ENCODE data around the gene SOX6. TPM values are rescaled to one million over a fixed set of nuclear protein-coding genes. Genes with fewer than 3 reads are reported as not detected.
"Not testable (repeated sequence)": the region's sequence is repeated elsewhere in the genome, so short reads cannot be mapped to it uniquely, and the experiment has no call there.

Gene SOX6
- polyA plus RNA-seq, 4 donors = 5.6 to 23.2 (median 21.1) TPM

GRCh38 chr11:16078936-16079335, 277.4 kb downstream of the SOX6 start:
- no peak for DNase-seq (ENCODE audit: low read depth in 4 of 4, low spot score in 3 of 4)

- no peak for DNase-seq (ENCODE audit: low read depth in 4 of 4, low spot score in 3 of 4)
These were observed 285.8 kb downstream of the SOX6 start for GRCh38 chr11:16070573-16070972.

DNA sequence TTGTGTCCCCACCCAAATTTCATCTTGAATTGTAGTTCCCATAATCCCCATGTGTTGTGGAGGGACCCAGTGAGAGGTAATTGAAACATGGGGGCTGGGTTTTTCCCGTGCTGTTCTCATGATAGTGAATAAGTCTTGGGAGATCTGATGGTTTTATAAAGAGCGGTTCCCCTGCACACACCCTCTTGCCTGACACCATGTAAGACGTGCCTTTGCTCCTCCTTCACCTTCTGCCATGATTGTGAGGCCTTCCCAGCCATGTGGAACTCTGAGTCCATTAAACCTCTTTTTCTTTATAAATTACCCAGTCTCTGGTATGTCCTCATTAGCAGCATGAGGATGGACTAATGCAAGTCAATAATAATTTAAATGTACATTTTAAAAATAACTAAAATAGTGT, 289.1 kb downstream of the SOX6 start:
- not testable (repeated sequence) for DNase-seq (ENCODE audit: low read depth in 4 of 4, low spot score in 3 of 4)

DNA sequence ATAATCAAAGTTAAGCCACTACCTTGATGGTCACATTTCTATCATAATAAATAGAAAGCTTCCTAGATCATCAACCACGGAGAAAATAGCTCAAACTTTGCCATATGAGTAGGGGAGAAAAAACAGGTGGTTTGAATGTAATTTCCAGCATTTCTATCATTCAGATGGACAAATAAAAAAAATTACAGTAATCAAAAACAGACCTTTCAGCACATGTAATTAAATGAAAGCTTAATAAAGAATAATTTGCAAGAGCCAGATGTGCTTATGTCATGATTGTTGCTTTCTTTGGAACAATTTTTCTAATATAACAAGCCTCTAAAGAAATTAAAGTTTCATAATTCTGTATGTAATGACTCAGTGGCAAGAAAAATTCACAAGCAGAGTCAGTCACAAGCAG, 297.0 kb downstream of the SOX6 start:
- no peak for DNase-seq (ENCODE audit: low read depth in 4 of 4, low spot score in 3 of 4)

- DNase-seq (ENCODE audit: low read depth in 4 of 4, low spot score in 3 of 4) = peak in 2 of 4 donors; percentile 3 to 12
These were observed 297.7 kb downstream of the SOX6 start for GRCh38 chr11:16058671-16059070.

- no peak for DNase-seq (ENCODE audit: low read depth in 4 of 4, low spot score in 3 of 4)
These were observed 303.6 kb downstream of the SOX6 start for GRCh38 chr11:16052750-16053149.

GRCh38 chr11:16049611-16050010, 306.7 kb downstream of the SOX6 start:
- DNase-seq (ENCODE audit: low read depth in 4 of 4, low spot score in 3 of 4) = no peak

DNA sequence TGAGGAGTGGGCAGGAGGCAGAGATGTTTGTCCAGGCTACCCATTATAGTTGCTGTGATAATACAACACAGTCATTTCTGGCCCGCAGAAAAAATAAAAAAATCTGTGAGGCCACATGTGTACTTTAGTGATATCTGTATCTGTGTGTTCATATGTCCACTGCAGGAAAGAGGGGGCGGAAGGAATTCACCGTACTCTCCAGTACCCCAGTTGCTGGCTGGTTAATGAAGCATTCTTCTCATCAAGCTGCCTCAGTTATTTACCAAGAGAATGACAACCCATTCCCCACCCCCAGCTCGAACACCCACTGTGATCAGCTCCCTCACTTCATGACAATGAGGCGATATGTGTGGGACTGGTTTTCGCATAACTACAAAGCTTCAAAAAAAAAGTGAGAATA, 309.3 kb downstream of the SOX6 start:
- no peak for DNase-seq (ENCODE audit: low read depth in 4 of 4, low spot score in 3 of 4)

GRCh38 chr11:16043617-16044016, 312.7 kb downstream of the SOX6 start:
- DNase-seq (ENCODE audit: low read depth in 4 of 4, low spot score in 3 of 4) = no peak

- DNase-seq (ENCODE audit: low read depth in 4 of 4, low spot score in 3 of 4) = no peak
These were observed 315.1 kb downstream of the SOX6 start for GRCh38 chr11:16041207-16041606.

DNA sequence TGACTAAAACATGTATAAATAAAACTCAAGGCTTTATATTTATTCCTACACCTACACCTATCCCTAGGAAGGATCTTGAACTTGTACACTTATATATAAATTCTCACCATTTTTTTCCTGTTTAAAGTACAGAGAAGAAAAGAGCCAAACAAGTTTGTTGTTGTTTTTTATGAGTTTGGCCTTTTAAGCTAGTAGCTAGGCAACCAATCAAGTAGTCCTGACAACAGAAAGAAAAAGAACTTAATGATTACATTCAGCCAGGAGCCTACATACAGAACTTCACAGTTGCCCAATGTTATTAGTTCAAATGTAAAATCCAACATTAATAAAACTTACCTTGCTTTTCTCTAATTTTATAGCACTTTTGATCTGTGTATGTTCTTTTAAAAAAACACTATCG, 316.2 kb downstream of the SOX6 start:
- no peak for DNase-seq (ENCODE audit: low read depth in 4 of 4, low spot score in 3 of 4)

- DNase-seq (ENCODE audit: low read depth in 4 of 4, low spot score in 3 of 4) = no peak
These were observed 319.2 kb downstream of the SOX6 start for GRCh38 chr11:16037179-16037578.

- DNase-seq (ENCODE audit: low read depth in 4 of 4, low spot score in 3 of 4) = no peak
These were observed 320.1 kb downstream of the SOX6 start for GRCh38 chr11:16036218-16036617.

DNA sequence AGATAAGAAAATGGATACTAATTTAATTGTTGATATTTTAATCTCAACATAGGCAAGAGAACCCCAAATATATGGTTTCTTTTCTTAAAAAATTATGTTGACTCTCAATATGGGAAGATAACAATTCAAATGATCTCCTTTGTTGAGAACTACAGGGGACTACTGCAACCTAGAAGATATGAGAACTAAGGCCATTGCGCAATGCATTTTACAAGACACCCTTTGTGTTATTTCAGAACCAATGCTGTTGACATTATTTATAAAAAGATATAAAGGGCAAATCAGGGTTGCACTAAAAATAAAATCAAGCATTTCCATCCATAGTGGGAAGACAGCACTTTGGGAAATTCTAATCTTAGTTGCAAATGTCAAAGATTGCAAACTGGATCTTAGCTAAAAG, 322.3 kb downstream of the SOX6 start:
- DNase-seq (ENCODE audit: low read depth in 4 of 4, low spot score in 3 of 4) = no peak

- DNase-seq (ENCODE audit: low read depth in 4 of 4, low spot score in 3 of 4) = no peak
These were observed 323.4 kb downstream of the SOX6 start for GRCh38 chr11:16032974-16033373.

DNA sequence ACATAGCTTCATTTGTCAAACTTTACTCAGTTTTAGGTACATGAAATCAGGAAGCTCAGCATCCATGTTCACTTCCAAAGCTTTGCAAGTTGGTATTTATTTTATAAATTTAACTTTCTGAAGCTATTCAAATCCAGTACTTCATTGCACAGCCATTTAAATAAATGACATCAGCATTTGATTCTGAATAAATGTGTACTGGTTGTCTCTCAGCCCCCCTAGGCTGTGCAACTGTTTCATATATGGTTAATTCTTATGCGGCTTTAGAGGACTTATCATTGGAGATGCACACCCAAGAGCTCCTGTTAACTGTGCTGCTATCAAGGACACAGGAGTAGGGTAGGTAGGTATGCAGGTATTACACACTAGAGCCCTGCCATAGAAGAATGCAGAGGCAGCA, 325.1 kb downstream of the SOX6 start:
- no peak for DNase-seq (ENCODE audit: low read depth in 4 of 4, low spot score in 3 of 4)

GRCh38 chr11:16030664-16031063, 325.7 kb downstream of the SOX6 start:
- no peak for DNase-seq (ENCODE audit: low read depth in 4 of 4, low spot score in 3 of 4)

- DNase-seq (ENCODE audit: low read depth in 4 of 4, low spot score in 3 of 4) = not testable (repeated sequence)
These were observed 327.2 kb downstream of the SOX6 start for GRCh38 chr11:16029151-16029550.

GRCh38 chr11:16028419-16028818, 327.9 kb downstream of the SOX6 start:
- DNase-seq (ENCODE audit: low read depth in 4 of 4, low spot score in 3 of 4) = no peak

DNA sequence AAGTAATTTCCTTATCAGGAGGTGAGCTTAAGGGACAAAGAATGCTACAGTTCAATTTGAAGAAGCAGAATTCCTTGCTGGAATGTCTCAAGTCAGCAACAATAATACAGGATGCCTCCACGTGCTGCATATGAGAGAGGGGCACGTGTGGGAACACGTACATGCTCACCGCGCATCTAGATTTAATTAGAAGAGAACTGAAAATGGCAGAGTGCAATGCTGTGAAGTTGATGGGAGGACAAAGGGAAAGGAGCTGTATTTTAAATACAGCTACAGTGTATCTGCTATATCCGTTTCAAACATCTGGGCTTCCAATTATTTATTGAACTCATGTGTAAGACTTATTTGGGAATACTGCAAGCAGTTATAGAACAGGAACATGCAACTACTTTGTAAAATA, 328.7 kb downstream of the SOX6 start:
- DNase-seq (ENCODE audit: low read depth in 4 of 4, low spot score in 3 of 4) = peak in 1 of 4 donors; percentile 24

- no peak for DNase-seq (ENCODE audit: low read depth in 4 of 4, low spot score in 3 of 4)
These were observed 329.5 kb downstream of the SOX6 start for GRCh38 chr11:16026849-16027248.

DNA sequence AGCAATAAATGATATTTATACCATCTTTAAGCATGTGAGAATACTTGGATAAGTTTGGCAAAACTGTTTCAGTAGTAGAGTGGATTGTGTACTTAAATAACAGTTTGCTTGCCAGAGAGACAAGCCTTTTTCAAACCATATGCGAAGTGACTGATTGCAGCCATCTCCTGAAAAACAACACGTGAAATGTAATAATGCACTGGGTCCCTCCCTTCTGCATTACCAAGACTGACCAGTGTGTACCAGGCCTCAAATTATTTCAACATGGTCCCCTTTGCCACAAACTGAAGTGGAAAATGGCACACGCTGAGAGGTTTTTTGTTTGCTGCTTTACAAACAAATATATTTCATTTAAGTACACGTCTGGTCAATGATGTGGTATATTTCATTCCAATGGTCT, 337.4 kb downstream of the SOX6 start:
- DNase-seq (ENCODE audit: low read depth in 4 of 4, low spot score in 3 of 4) = no peak

DNA sequence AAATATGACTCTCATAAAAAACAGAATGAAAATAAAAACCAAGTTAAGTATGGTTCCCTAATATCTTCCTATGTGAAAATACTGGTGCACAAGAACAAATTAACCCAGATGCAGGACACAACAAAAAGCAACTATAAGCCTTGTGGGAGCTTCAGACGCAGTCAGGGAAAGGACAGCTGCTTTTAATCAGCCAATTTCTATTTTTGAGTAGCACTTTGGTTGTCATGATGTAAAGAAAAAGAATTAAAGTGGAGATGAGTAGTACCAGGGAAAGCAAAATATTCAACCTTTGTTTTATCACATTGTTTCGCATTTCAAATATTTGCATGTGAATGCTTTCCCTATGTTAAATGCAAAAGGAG, 339.9 kb downstream of the SOX6 start:
- DNase-seq (ENCODE audit: low read depth in 4 of 4, low spot score in 3 of 4) = no peak
